Spinal cord (tissue), 10 donors: ENCODE results near the gene MYL2. TPM values are rescaled to one million over a fixed set of nuclear protein-coding genes. Genes with fewer than 3 reads are reported as not detected.

Experiments used
- DNase-seq, 6 donors: peaks; one replicate each; pipeline versions ENCODE4 v3.0.0 to v3.0.0-alpha.2; 2013 to 2015; ENCODE audit warnings: low spot score in 6 of 6, low read depth in 4 of 6
- H3K27ac ChIP-seq: one replicate; pipeline ENCODE4 v1.5.1; 2013; ENCODE audit warnings: low read depth, low read length, control low read depth
- H3K27me3 ChIP-seq: one replicate; pipeline ENCODE4 v1.6.1; 2013; ENCODE audit warnings: low read length; ENCODE audit not compliant: control insufficient read depth, insufficient read depth
- H3K36me3 ChIP-seq: one replicate; pipeline ENCODE4 v1.6.1; 2013; ENCODE audit warnings: low read length; ENCODE audit not compliant: control insufficient read depth, insufficient read depth
- H3K4me1 ChIP-seq: one replicate; pipeline ENCODE4 v1.6.1; 2013; ENCODE audit warnings: low read length; ENCODE audit not compliant: control insufficient read depth, insufficient read depth
- H3K4me3 ChIP-seq: one replicate; pipeline ENCODE4 v1.5.1; 2013; ENCODE audit warnings: low read depth, low read length, control low read depth
- H3K9me3 ChIP-seq: one replicate; pipeline ENCODE4 v1.6.1; 2013; ENCODE audit warnings: low read length; ENCODE audit not compliant: control insufficient read depth, insufficient read depth
- WGBS: methylation state at CpG from one replicate; pipeline ENCODE4 v1.1.5; 2013; ENCODE audit warnings: missing lambda C conversion rate; ENCODE audit not compliant: insufficient coverage; 5-methylcytosine and 5-hydroxymethylcytosine counted together
- polyA plus RNA-seq, 2 donors: library from polyadenylated mRNA; unstranded; fragments of 120-200 nt; gene quantifications; one replicate each; pipeline ENCODE4 v1.2.1, GENCODE V29; 2013; ENCODE audit not compliant: insufficient read length in 2 of 2
- total RNA-seq, 2 donors: library from RNA; depleted of rRNA in 1 of 2; stranded (reverse); fragments of 120-200 nt in 1 of 2; fragments of >200 nt in 1 of 2; gene quantifications; one replicate each; pipeline versions ENCODE4 v1.2.3 to v1.2.4, GENCODE V29; 2013 to 2014
- donor health status: healthy.

The MYL2 gene
- total and polyA plus RNA-seq, 4 donors, result 2.0 TPM; not detected in 3

DNA sequence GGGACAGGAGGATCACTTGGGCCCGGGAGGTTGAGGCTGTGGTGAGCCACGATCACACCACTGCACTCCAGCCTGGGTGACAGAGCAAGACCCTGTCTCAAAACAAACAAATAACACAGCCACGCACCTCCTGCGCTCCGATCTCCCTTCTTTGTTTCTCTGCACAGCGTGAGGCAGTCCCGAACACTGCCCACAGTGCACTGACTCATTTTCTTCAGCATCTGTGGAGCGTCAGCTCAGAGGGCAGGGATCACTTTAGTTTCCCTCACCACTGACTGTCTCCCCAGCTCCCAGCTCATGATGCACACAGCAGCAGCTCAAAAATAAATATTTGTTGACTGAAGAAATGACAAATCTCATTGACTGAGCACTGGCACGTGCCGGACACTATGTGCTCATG lies 883 bp upstream of the MYL2 start:
- no peak for DNase-seq
- Histone ChIP-seq H3K27me3 (no peaks in the 10 kb centered on the region), H3K9me3 (no peaks in the 10 kb centered on the region), H3K4me1 (no peaks in the 10 kb centered on the region), H3K4me3 (no peak overlapping the region), H3K27ac (no peak overlapping the region), H3K36me3 (no peaks in the 10 kb centered on the region)
- 56% methylated on average over 10 of the region's 10 CpGs for WGBS

GRCh38 chr12:110919720-110920119 lies 659 bp downstream of the MYL2 start:
- Histone ChIP-seq H3K36me3 (no peaks in the 10 kb centered on the region), H3K4me3 (no peak overlapping the region), H3K27me3 (no peaks in the 10 kb centered on the region), H3K27ac (no peak overlapping the region), H3K4me1 (no peaks in the 10 kb centered on the region), H3K9me3 (no peaks in the 10 kb centered on the region)
- WGBS, result 90% methylated on average over 4 of the region's 5 CpGs
- no peak for DNase-seq

DNA sequence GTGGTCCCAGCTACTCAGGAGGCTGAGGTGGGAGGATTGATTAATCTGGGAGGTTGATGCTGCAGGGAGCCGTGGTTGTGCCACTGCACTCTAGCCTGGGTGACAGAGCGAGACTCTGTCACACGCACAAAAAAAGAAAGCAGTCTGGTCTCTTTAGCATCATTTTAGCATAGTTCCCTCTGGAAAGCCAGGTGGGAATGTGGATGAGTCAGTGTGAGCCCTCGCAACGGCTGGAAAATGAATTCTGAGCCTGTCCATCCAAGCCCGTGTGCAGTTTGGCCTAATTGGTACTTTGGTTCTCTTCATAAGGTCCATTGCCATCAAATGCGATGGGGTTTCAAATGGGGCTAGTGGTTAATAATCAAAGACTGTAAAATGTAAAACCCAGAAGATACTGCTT lies 2.4 kb downstream of the MYL2 start:
- H3K4me1 ChIP-seq, result peaks cover 3% of the 10 kb centered on the region
- WGBS, result 80% methylated on average over 6 of the region's 7 CpGs
- no peak overlapping the region for H3K4me3 ChIP-seq
- H3K27me3 ChIP-seq, result no peaks in the 10 kb centered on the region
- no peak for DNase-seq
- H3K36me3 ChIP-seq, result no peaks in the 10 kb centered on the region
- no peaks in the 10 kb centered on the region for H3K9me3 ChIP-seq
- no peak overlapping the region for H3K27ac ChIP-seq

DNA sequence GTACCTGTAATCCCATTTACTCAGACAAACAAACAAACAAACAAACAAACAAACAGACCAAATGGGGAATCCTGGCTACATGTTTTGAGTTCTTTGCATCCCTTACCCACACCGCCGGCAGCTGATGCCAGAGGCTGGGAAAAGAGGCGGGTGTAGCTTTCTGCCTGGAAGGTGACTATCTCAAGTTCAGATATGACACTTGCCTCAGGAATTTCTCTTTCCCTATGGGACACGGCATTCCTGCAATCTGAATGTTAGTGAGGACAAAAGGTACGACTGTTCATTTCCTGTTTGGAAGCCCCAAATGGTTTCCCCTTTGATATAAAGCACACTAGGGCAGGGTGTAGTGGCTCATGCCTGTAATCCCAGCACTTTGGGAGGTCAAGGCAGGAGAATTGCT lies 2.9 kb downstream of the MYL2 start:
- Histone ChIP-seq H3K27me3 (no peaks in the 10 kb centered on the region), H3K4me1 (peaks cover 3% of the 10 kb centered on the region), H3K4me3 (no peak overlapping the region), H3K36me3 (no peaks in the 10 kb centered on the region), H3K27ac (no peak overlapping the region), H3K9me3 (no peaks in the 10 kb centered on the region)
- no peak for DNase-seq
- 83% methylated on average over 1 of the region's 5 CpGs for WGBS

- no peaks in the 10 kb centered on the region for H3K9me3 ChIP-seq
- WGBS, result no CpG with 5 or more reads among the region's 3 CpGs
- no peaks in the 10 kb centered on the region for H3K36me3 ChIP-seq
- no peak for DNase-seq
- H3K27me3 ChIP-seq, result no peaks in the 10 kb centered on the region
- H3K27ac ChIP-seq, result no peak overlapping the region
- no peak overlapping the region for H3K4me3 ChIP-seq
- H3K4me1 ChIP-seq, result peaks cover 3% of the 10 kb centered on the region
Measured at GRCh38 chr12:110916295-110916875, 4.0 kb downstream of the MYL2 start.

DNA sequence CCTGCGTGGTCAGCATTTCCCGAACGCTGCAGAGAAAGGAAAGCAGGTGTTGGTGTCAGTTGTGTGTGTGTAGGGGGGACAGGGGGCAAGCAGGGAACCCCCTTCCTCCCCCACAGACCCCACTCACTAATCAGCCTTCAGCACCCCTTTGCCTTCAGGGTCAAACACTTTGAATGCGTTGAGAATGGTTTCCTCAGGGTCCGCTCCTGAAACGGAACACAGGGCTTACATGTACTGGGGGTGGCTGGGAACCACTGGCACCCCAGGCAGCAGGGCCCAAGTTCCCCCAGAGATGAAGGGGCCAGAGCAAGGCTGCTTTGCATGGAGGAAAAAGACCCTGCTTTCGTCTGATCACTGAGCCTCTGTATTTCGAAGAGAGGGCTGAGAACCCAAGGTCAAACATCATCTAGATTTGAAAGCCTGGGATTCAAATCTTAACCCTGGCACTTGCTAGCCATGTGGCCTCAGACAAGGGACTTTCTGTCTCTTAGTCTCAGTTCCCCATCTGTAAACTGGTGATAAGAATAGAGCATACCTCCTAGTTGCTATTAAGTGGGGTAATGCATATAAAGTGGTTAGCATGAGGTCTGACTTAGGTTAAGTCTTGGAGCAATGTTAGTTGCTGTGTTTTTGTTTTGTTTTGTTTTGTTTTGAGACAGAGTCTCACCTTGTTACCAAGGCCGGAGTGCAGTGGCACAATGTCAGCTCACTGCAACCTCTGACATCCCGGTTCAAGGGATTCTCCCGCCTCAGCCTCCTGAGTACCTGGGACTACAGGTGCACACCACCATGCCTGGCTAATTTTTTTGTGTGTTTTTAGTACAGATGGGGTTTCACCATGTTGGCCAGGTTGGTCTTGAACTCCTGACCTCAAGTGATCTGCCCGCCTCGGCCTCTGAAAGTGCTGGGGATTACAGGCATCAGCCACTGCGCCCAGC lies 7.0 kb downstream of the MYL2 start:
- H3K27me3 ChIP-seq, result no peaks in the 10 kb centered on the region
- H3K4me3 ChIP-seq, result no peak overlapping the region
- H3K4me1 ChIP-seq, result peaks cover 3% of the 10 kb centered on the region
- H3K36me3 ChIP-seq, result no peaks in the 10 kb centered on the region
- H3K9me3 ChIP-seq, result no peaks in the 10 kb centered on the region
- no peak overlapping the region for H3K27ac ChIP-seq
- no peak for DNase-seq
- WGBS, result 83% methylated on average over 10 of the region's 14 CpGs

DNA sequence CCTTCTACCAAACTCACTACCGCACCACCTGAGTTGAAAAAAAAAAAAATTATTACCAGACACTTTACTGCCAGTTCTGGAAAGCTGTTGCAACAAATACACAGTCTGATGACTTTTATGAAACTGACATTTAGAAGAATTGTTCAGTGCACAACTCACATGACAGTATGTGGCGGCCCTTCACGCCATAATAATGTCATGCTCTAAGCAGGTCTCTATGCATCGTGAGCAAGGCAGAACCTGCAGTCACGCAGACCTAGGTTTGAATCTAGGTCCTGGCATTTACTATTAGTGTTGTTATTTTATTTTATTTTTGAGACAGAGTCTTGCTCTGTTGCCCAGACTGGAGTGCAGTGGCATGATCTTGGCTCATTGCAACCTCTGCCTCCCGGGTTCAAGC lies 8.1 kb downstream of the MYL2 start:
- Histone ChIP-seq H3K4me1 (peaks cover 3% of the 10 kb centered on the region), H3K27me3 (no peaks in the 10 kb centered on the region), H3K4me3 (no peak overlapping the region), H3K36me3 (no peaks in the 10 kb centered on the region), H3K27ac (no peak overlapping the region), H3K9me3 (no peaks in the 10 kb centered on the region)
- no peak for DNase-seq
- WGBS, result 93% methylated on average over 5 of the region's 6 CpGs

- Histone ChIP-seq H3K27me3 (no peaks in the 10 kb centered on the region), H3K9me3 (no peaks in the 10 kb centered on the region), H3K27ac (no peak overlapping the region), H3K4me1 (peaks cover 3% of the 10 kb centered on the region), H3K36me3 (no peaks in the 10 kb centered on the region), H3K4me3 (no peak overlapping the region)
- 64% methylated on average over 11 of the region's 14 CpGs for WGBS
- DNase-seq, result no peak
Measured at GRCh38 chr12:110908377-110909152, 11.8 kb downstream of the MYL2 start.

- no peaks in the 10 kb centered on the region for H3K27me3 ChIP-seq
- 84% methylated on average over 8 of the region's 8 CpGs for WGBS
- no peak overlapping the region for H3K27ac ChIP-seq
- H3K4me3 ChIP-seq, result no peak overlapping the region
- H3K36me3 ChIP-seq, result no peaks in the 10 kb centered on the region
- DNase-seq, result no peak
- H3K9me3 ChIP-seq, result no peaks in the 10 kb centered on the region
- no peaks in the 10 kb centered on the region for H3K4me1 ChIP-seq
Measured at GRCh38 chr12:110907583-110907982, 12.8 kb downstream of the MYL2 start.
